GM19099 (cell line): ENCODE results near the gene CELF2.

Experiments used
- POLR2A ChIP-seq: IDR thresholded peaks from 3 replicates; pipeline ENCODE4 v1.6.1; 2011; ENCODE audit warnings: low read depth; ENCODE audit not compliant: insufficient read length; ENCODE audit errors: extremely low read depth

Gene CELF2

DNA sequence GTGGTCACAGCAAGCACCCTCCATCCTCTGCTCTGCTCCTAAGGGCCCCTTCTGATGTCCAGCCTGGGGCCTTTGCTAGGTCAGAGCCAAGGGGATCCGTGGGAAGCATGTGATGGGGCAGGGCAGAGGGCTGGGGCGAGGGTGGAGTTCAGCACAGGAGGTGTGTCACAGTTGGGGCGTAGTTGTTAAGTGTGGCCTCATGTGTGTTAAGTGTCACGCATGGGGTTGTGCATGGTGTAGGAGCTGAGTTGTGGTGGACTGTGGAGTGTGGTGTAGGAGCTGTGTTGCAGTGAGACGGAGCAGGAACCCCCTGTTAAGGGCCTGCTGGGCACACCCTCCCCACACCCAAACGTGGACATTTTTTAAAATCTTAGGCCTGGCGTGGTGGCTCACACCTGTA lies 345.8 kb downstream of the CELF2 start:
- TF ChIP-seq POLR2A = no peak

DNA sequence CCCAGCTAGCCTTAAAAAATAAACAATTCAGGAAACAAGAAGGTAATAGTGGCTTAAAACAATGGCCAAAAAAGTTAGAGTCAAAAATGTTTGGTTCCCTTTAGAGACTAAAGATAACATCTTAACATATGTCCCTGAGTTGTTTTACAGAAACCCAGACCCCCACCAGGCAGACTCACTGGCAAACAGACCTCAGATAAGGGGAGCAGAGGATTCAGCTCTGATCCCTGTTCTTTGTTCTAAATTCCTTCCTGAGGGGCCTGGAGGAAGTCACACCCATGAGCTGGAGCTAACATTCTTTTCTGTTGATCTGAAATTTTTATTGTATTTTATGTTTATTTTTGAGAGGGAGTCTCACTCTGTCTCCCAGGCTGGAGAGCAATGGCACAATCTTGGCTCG lies 346.6 kb downstream of the CELF2 start:
- no peak for TF ChIP-seq POLR2A

DNA sequence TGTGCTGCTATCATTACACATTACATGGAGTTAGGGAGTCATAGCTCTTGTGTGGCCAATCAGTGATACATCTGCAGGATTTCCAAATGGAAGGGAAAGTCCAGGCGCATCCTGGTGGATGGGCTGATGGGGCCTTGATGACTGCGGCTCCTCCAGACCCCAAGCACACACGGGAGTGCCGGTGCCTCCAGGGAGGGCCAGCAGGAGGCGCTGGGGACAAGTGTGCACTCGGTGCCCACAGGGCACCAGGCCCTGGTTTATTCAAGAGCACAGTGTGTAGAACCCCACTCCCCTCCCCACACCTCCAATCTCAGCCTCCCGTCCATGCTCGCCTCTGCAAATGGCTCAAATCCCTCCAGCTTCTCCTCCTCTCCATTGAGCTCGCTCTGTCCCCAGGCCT lies 349.8 kb downstream of the CELF2 start:
- TF ChIP-seq POLR2A = no peak

DNA sequence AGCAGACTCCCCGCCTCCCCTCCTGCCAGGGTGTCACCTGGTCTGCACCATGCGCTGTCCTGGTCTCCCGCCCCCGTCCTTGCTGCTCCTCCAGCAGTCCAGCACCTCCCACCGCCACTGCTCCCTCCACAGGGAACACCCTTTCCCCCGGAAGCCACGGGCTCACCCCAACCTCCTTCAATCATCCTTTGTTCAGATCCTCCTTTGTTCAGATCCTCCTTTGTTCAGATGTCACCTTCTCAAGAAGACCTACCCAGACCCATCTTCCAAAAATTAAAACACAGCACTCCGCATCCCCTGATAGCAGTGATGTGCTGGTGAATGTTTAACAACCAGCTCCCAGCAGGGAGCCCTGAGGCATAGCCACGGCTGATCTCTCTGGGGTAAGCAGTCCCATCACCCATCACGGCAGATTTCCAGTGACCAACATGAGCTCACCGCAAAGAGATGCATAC lies 356.1 kb downstream of the CELF2 start:
- no peak for TF ChIP-seq POLR2A

DNA sequence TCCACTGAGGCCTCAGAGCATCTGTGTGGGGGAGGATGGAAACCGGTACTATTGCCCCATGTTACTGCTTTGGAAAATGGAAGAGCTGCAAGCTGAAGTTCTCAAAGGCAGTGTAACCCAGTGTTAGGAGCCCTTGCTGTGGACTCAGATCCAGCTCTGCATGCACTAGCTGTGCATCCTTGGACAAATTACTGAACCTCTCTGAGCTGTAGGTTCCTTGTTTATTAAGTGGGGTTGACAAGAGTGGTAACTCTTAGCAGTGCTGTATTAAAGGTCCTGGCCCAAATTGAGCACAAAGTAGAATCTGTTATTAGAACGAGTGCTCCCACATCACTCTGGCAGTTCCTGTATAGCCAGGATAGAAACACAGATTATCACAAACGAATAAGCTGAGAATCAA lies 359.6 kb downstream of the CELF2 start:
- TF ChIP-seq POLR2A = no peak

DNA sequence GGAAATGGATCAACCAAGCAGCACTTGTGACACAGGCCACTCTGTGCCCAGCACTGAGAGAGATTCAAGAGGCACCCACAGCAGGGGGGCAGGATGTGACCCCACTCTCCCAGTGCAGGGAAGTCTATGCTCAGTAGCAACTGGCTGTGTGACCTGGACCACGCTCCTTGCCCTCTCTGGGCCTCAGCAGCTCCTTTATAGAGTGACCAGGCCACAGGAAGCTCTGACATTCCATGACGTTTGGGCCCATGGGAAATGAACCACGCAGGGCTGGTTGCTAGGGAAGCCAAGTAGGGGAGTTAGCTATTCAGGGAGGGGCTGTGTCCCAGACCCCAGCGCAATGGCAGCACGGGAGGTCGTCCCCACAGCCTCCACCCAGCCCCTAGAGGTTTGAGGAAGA lies 361.2 kb downstream of the CELF2 start:
- no peak for TF ChIP-seq POLR2A

DNA sequence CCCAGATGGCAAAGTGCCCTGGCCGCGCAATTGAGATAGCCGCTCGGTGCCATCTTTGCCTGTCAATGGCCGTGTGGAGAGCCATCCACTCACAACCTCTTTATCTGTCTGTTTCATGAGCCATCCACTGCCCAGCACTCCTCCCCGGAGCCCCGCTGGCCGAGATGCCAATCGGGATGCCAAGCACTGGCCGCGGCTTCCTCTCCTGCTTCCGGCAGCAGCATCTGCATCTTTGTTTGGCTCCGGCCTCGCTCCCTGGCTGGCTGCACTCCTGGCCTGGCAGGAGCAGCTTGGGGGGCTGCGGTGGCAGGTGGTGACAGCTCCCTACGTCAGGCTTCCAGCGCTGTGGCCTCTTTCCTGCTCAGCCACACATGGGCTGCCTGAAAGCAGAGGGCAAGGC lies 362.1 kb downstream of the CELF2 start:
- TF ChIP-seq POLR2A = no peak

DNA sequence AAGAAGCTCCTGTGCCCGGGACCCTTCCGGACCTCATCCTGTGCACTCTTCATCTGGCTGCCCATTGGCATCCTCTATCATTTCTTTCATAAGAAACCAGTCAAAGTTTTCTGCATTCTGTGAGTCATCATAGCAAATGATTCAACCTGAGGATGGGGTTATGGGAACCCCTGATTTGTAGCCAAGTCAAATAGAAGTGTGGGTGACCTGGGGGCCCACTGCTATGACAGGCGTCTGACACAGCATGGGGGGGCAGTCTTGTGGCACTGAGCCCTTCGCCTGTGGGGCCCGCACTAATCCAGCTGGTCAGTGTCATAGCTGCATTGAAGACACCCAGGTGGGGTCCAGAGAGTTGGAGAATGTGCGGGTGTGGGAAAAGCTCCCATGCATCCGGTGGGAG lies 363.4 kb downstream of the CELF2 start:
- no peak for TF ChIP-seq POLR2A

DNA sequence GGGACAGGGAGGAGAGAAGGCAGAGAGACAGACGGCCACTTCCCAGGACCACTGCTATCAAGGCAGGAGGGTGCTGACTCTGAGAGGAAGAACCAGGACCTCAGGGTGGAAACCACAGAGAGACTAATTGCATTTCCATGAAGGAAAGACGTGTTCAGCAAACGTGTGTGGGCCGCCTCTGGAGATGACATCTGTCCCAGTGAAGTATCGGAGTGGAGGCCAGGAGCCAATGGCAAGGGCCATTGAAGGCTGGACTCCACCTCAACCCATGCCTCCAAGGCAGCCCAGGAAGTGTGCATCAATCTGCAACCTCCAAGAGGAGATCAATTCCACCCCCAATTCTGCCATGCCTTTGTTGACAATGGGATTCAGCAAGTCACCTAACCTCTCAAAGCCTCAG lies 363.8 kb downstream of the CELF2 start:
- no peak for TF ChIP-seq POLR2A

DNA sequence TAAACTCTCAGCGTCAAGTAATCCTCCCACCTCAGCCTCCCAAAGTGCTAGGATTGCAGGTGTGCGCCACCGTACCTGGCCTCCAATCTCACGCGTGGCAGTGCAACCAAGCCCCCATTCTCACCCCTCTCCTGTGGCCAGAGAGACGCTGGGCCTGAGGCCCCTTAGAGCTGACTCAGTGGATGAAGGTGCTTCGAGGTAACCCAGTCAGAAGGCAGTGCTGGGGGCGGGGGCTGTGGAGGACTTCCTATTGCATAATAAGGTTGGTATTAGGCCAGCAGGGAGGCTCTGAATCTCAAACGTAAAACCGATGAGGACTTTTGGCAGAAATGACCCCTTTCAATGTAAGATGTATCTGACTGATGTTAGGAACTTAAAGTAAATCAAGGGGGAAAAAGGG lies 364.5 kb downstream of the CELF2 start:
- TF ChIP-seq POLR2A = no peak

DNA sequence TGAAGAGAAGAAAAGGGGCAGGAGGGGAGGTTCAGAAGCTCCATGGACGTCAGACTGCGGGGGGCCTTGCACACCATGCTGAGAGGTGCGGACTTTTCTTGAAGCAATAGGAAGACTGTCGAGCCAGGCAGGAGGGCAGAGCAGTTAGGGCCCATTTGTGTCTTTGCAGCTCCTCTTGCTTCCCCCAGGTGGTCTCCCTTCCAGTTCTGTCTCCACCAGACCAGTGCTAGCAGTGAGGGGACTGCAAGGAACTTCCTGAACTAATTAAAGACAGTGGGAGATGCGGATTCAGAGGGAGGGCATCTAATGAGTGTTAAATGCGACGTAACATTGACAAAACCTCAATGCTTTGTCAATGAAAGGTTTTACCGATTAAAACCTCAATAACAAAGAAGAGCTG lies 368.4 kb downstream of the CELF2 start:
- TF ChIP-seq POLR2A = no peak
